Upper lobe of left lung (tissue), 6 donors: Measurements from ENCODE around the gene PDE1C. TPM values are rescaled to one million over a fixed set of nuclear protein-coding genes. Genes with fewer than 3 reads are reported as not detected.

Experiments used
- ATAC-seq, 2 donors: fragments of 200-7000 bp; cut with Tn5 transposase; one replicate each; pipeline ENCODE4 v1.9.1; 2022; ENCODE audit warnings: mild to moderate bottlenecking in 2 of 2, moderate library complexity in 2 of 2; ENCODE audit not compliant: low FRiP score in 2 of 2
- DNase-seq, 2 donors: peaks; one replicate each; pipeline ENCODE4 v3.0.0-alpha.2; 2019 to 2020
- H3K27ac ChIP-seq, 4 donors: fragments of 200-600 bp; sonication (generic); one replicate each; pipeline ENCODE4 v1.5.1; 2016 to 2019
- H3K27me3 ChIP-seq, 4 donors: fragments of 200-600 bp; sonication (generic); one replicate each; pipeline ENCODE4 v1.5.1; 2017 to 2019
- H3K36me3 ChIP-seq, 4 donors: fragments of 200-600 bp; sonication (generic); one replicate each; pipeline ENCODE4 v1.5.1; 2016 to 2019
- H3K4me1 ChIP-seq, 4 donors: fragments of 200-600 bp; sonication (generic); one replicate each; pipeline ENCODE4 v1.5.1; 2018 to 2019
- H3K4me3 ChIP-seq, 4 donors: fragments of 200-600 bp; sonication (generic); one replicate each; pipeline ENCODE4 v1.5.1; 2017 to 2019; ENCODE audit warnings: mild to moderate bottlenecking in 2 of 4, moderate library complexity in 1 of 4
- H3K9me3 ChIP-seq, 4 donors: fragments of 200-600 bp; sonication (generic); one replicate each; pipeline ENCODE4 v1.5.1; 2018 to 2019
- CTCF ChIP-seq, 6 experiments: fragments of 450-650 bp in 4 of 6; fragments of 200-600 bp in 2 of 6; sonication (generic) in 2 of 6; IDR thresholded peaks; one replicate each; pipeline ENCODE4 v1.5.1; 2016 to 2019; ENCODE audit warnings: antibody characterized with exemption in 6 of 6
- EP300 ChIP-seq, 4 donors: sonication (generic); formaldehyde crosslinking; IDR thresholded peaks; one replicate each; pipeline ENCODE4 v1.5.1; 2017; ENCODE audit warnings: antibody characterized with exemption in 4 of 4, control low read depth in 2 of 4
- POLR2A ChIP-seq, 4 donors: fragments of 450-650 bp; IDR thresholded peaks; one replicate each; pipeline ENCODE4 v1.5.1; 2016 to 2017; ENCODE audit warnings: antibody characterized with exemption in 4 of 4, mild to moderate bottlenecking in 2 of 4
- POLR2AphosphoS5 ChIP-seq, 2 donors: sonication (generic); formaldehyde crosslinking; IDR thresholded peaks; one replicate each; pipeline ENCODE4 v1.5.1; 2017; ENCODE audit warnings: antibody characterized with exemption in 2 of 2
- WGBS, 2 donors: methylation state at CpG; one replicate each; pipeline ENCODE4 v1.1.5; 2017 to 2018; 5-methylcytosine and 5-hydroxymethylcytosine counted together
- total RNA-seq, 6 donors: library from RNA; depleted of rRNA in 4 of 6; stranded (reverse); fragments of >200 nt in 4 of 6; gene quantifications; one replicate each; pipeline versions ENCODE4 v1.1.0 to v1.2.1, GENCODE V29; 2016 to 2021
- donor health status: DM: no; HTN: no; CAD: no; lungs with moderate emphysema.
- donor health status: DM: no; HTN: yes; CAD: no; lungs with severe emphysema.

The PDE1C gene
- total RNA-seq, 6 donors from 2014 or later: 5.6 to 38.8 (median 11.3) TPM

- TF ChIP-seq EP300 (IDR thresholded peaks at IDR 0.05): no peak
- no peak for TF ChIP-seq CTCF (IDR thresholded peaks at IDR 0.05)
- no peak for TF ChIP-seq POLR2A (IDR thresholded peaks at IDR 0.05)
- no peak for TF ChIP-seq POLR2AphosphoS5 (IDR thresholded peaks at IDR 0.05)
- Histone ChIP-seq H3K9me3 (no peaks in the 10 kb centered on the region), H3K36me3 (no peaks in the 10 kb centered on the region), H3K27me3 (no peaks in the 10 kb centered on the region), H3K4me1 (no peaks in the 10 kb centered on the region), H3K27ac (no peak overlapping the region), H3K4me3 (no peak overlapping the region)
- no peak for DNase-seq
- WGBS, 2 donors: 75 to 85% methylated on average over 2 to 3 of the region's 3 CpGs
- ATAC-seq: no peak
Measured at GRCh38 chr7:31919678-31920369, 150.4 kb downstream of the PDE1C start.

GRCh38 chr7:31918706-31919393, 151.4 kb downstream of the PDE1C start:
- ATAC-seq (no peak), DNase-seq (no peak)
- no peaks in the 10 kb centered on the region for H3K9me3 ChIP-seq
- 66 to 67% methylated on average over 7 of the region's 7 CpGs for WGBS, 2 donors
- no peak overlapping the region for H3K4me3 ChIP-seq
- H3K4me1 ChIP-seq: no peaks in the 10 kb centered on the region
- no peak for TF ChIP-seq EP300 (IDR thresholded peaks at IDR 0.05)
- TF ChIP-seq POLR2A (IDR thresholded peaks at IDR 0.05): no peak
- TF ChIP-seq POLR2AphosphoS5 (IDR thresholded peaks at IDR 0.05): no peak
- TF ChIP-seq CTCF (IDR thresholded peaks at IDR 0.05): no peak
- H3K27me3 ChIP-seq: no peaks in the 10 kb centered on the region
- H3K36me3 ChIP-seq: no peaks in the 10 kb centered on the region
- H3K27ac ChIP-seq: no peak overlapping the region

GRCh38 chr7:31917256-31917655, 153.0 kb downstream of the PDE1C start:
- TF ChIP-seq CTCF (IDR thresholded peaks at IDR 0.05) (no peak), EP300 (IDR thresholded peaks at IDR 0.05) (no peak), POLR2A (IDR thresholded peaks at IDR 0.05) (no peak), POLR2AphosphoS5 (IDR thresholded peaks at IDR 0.05) (no peak)
- ATAC-seq (no peak), DNase-seq (no peak)
- Histone ChIP-seq H3K4me3 (no peak overlapping the region), H3K36me3 (no peaks in the 10 kb centered on the region), H3K9me3 (no peaks in the 10 kb centered on the region), H3K4me1 (no peaks in the 10 kb centered on the region), H3K27me3 (no peaks in the 10 kb centered on the region), H3K27ac (no peak overlapping the region)
- 76 to 81% methylated on average over 2 of the region's 2 CpGs for WGBS, 2 donors

- DNase-seq (no peak), ATAC-seq (no peak)
- 55 to 95% methylated on average over 1 of the region's 1 CpG for WGBS, 2 donors
- Histone ChIP-seq H3K4me3 (no peak overlapping the region), H3K36me3 (no peaks in the 10 kb centered on the region), H3K27ac (no peak overlapping the region), H3K9me3 (no peaks in the 10 kb centered on the region), H3K27me3 (no peaks in the 10 kb centered on the region), H3K4me1 (no peaks in the 10 kb centered on the region)
- no peak for TF ChIP-seq CTCF (IDR thresholded peaks at IDR 0.05)
- no peak for TF ChIP-seq EP300 (IDR thresholded peaks at IDR 0.05)
- TF ChIP-seq POLR2A (IDR thresholded peaks at IDR 0.05): no peak
- no peak for TF ChIP-seq POLR2AphosphoS5 (IDR thresholded peaks at IDR 0.05)
Measured at GRCh38 chr7:31910191-31910590, 160.0 kb downstream of the PDE1C start.
